Keratinocyte (primary cell): ENCODE measurements around the gene TENM3. TPM values are rescaled to one million over a fixed set of nuclear protein-coding genes. Genes with fewer than 3 reads are reported as not detected.

ENCODE experiments used
- DNase-seq: peaks from one replicate; pipeline ENCODE4 v3.0.0-alpha.2; 2011; ENCODE audit warnings: low read depth, missing footprints, low spot score
- FAIRE-seq: peaks from 2 replicates; lab custom pipeline; 2011; peaks lifted over from hg19 to GRCh38; lab: Jason Lieb, UNC
- H2AFZ ChIP-seq: 2 replicates; pipeline ENCODE4 v1.6.0; 2012; ENCODE audit warnings: low read length, control low read depth, inconsistent platforms; ENCODE audit not compliant: control insufficient read depth
- H3K27ac ChIP-seq: 2 replicates; pipeline ENCODE4 v1.5.1; 2011; ENCODE audit warnings: low read length; ENCODE audit not compliant: control insufficient read depth, insufficient read depth
- H3K27me3 ChIP-seq: 3 replicates; pipeline ENCODE4 v1.6.0; 2011; ENCODE audit warnings: low read length; ENCODE audit not compliant: control insufficient read depth, insufficient read depth; ENCODE audit errors: extremely low read depth
- H3K36me3 ChIP-seq, 2 experiments: 2 replicates in 1 of 2; 3 replicates in 1 of 2; pipeline ENCODE4 v1.5.1; 2011; ENCODE audit warnings: low read length in 2 of 2, mild to moderate bottlenecking in 1 of 2; ENCODE audit not compliant: control insufficient read depth in 2 of 2, insufficient read depth in 2 of 2; ENCODE audit errors: extremely low read depth in 1 of 2
- H3K4me1 ChIP-seq: 3 replicates; pipeline ENCODE4 v1.5.1; 2011; ENCODE audit warnings: low read length; ENCODE audit not compliant: control insufficient read depth, insufficient read depth; ENCODE audit errors: extremely low read depth
- H3K4me2 ChIP-seq: 3 replicates; pipeline ENCODE4 v1.6.0; 2011; ENCODE audit warnings: low read depth, low read length; ENCODE audit not compliant: control insufficient read depth, insufficient read depth; ENCODE audit errors: extremely low read depth
- H3K4me3 ChIP-seq, 3 experiments: fragments of 200-600 bp in 1 of 3; sonication (generic) in 1 of 3; 2 replicates in 2 of 3; 3 replicates in 1 of 3; pipeline ENCODE4 v1.5.1; 2011 to 2016; ENCODE audit warnings: low read length in 3 of 3, mild to moderate bottlenecking in 3 of 3, control low read depth in 2 of 3, inconsistent platforms in 1 of 3, low read depth in 1 of 3, mixed read lengths in 1 of 3, mixed run types in 1 of 3, moderate library complexity in 1 of 3; ENCODE audit not compliant: control insufficient read depth in 2 of 3, insufficient read depth in 2 of 3; ENCODE audit errors: extremely low read depth in 1 of 3
- H3K79me2 ChIP-seq: 2 replicates; pipeline ENCODE4 v1.6.0; 2012; ENCODE audit warnings: low read length; ENCODE audit not compliant: control insufficient read depth, insufficient read depth
- H3K9ac ChIP-seq: 3 replicates; pipeline ENCODE4 v1.6.0; 2011; ENCODE audit warnings: low read length; ENCODE audit not compliant: control insufficient read depth, insufficient read depth; ENCODE audit errors: extremely low read depth
- H3K9me1 ChIP-seq: 3 replicates; pipeline ENCODE4 v1.6.0; 2011; ENCODE audit warnings: low read length; ENCODE audit not compliant: control insufficient read depth, insufficient read depth; ENCODE audit errors: extremely low read depth
- H3K9me3 ChIP-seq: 2 replicates; pipeline ENCODE4 v1.5.1; 2012; ENCODE audit warnings: low read depth, low read length; ENCODE audit not compliant: control insufficient read depth
- H4K20me1 ChIP-seq: 3 replicates; pipeline ENCODE4 v1.6.0; 2011; ENCODE audit warnings: low read length; ENCODE audit not compliant: control insufficient read depth, insufficient read depth; ENCODE audit errors: extremely low read depth
- CTCF ChIP-seq, 3 experiments: IDR thresholded peaks in 1 of 3; conservative IDR thresholded peaks in 1 of 3; optimal IDR thresholded peaks in 1 of 3; 2 replicates in 2 of 3; 3 replicates in 1 of 3; pipeline versions ENCODE3 to v1.5.1; 2011; ENCODE audit warnings: low read length in 3 of 3, mild to moderate bottlenecking in 3 of 3, moderate library complexity in 2 of 3, control low read depth in 1 of 3, inconsistent platforms in 1 of 3; ENCODE audit not compliant: insufficient read depth in 2 of 3; ENCODE audit errors: extremely low read depth in 1 of 3
- EZH2 ChIP-seq: IDR thresholded peaks from one replicate; pipeline ENCODE4 v1.6.1; 2012; ENCODE audit warnings: inconsistent platforms, mild to moderate bottlenecking, low read length, moderate library complexity
- dilution Hi-C: fragments of 300-500 bp; cut with MboI; formaldehyde crosslinking; loops from one replicate; pipeline ENCODE4 v1.7.0; 2020; ENCODE audit warnings: low sequenced_read_pairs; ENCODE audit not compliant: extremely low pct_ligation_motif_present
- polyA plus RNA-seq, 5 experiments: library from polyadenylated mRNA; depleted of rRNA in 3 of 5; stranded (reverse) in 3 of 5; stranded (forward) in 1 of 5; unstranded in 1 of 5; fragments of >200 nt; gene quantifications; 1 replicate in 1 of 5; 2 replicates in 3 of 5; 3 replicates in 1 of 5; pipeline versions ENCODE4 v1.2.1 to v1.2.3, GENCODE V29; 2011 to 2012; ENCODE audit warnings: missing spikeins in 2 of 5, low read depth in 1 of 5, low replicate concordance in 1 of 5

Gene TENM3
- polyA plus RNA-seq, 1 donor (not counting 4 experiments of a cell fraction or from before 2014, with no cell fraction given): 17.0 TPM

- no peak for FAIRE-seq
- H3K79me2 ChIP-seq: no peaks in the 10 kb centered on the region
- dilution Hi-C loops: no loop called here
- no peak overlapping the region for H3K27ac ChIP-seq
- no peaks in the 10 kb centered on the region for H4K20me1 ChIP-seq
- no peak overlapping the region for H3K4me3 ChIP-seq
- no peaks in the 10 kb centered on the region for H3K27me3 ChIP-seq
- no peaks in the 10 kb centered on the region for H3K9me1 ChIP-seq
- no peaks in the 10 kb centered on the region for H3K9me3 ChIP-seq
- no peaks in the 10 kb centered on the region for H3K36me3 ChIP-seq
- DNase-seq: no peak
- TF ChIP-seq CTCF (optimal IDR thresholded peaks at IDR 0.05 in 1 of 3, IDR thresholded peaks at IDR 0.05 in 1 of 3, conservative IDR thresholded peaks at IDR 0.05 in 1 of 3; ENCODE audit: extremely low read depth in 1 of 3, insufficient read depth in 2 of 3, low read length in 3 of 3) (no peak), EZH2 (no peak)
- no peak overlapping the region for H3K9ac ChIP-seq
- H3K4me2 ChIP-seq: no peak overlapping the region
- H3K4me1 ChIP-seq: peaks cover 5% of the 10 kb centered on the region
- no peak overlapping the region for H2AFZ ChIP-seq
Observed at GRCh38 chr4:182411391-182411790, 168.2 kb downstream of the TENM3 start.

GRCh38 chr4:182413550-182413949 is 170.3 kb downstream of the TENM3 start:
- H3K79me2 ChIP-seq: no peaks in the 10 kb centered on the region
- DNase-seq: no peak
- H3K27ac ChIP-seq: no peak overlapping the region
- H3K9ac ChIP-seq: no peak overlapping the region
- H3K4me2 ChIP-seq: no peak overlapping the region
- no peak overlapping the region for H3K4me3 ChIP-seq
- dilution Hi-C loops: no loop called here
- H3K9me3 ChIP-seq: no peaks in the 10 kb centered on the region
- TF ChIP-seq EZH2: no peak
- no peak for TF ChIP-seq CTCF (optimal IDR thresholded peaks at IDR 0.05 in 1 of 3, IDR thresholded peaks at IDR 0.05 in 1 of 3, conservative IDR thresholded peaks at IDR 0.05 in 1 of 3; ENCODE audit: extremely low read depth in 1 of 3, insufficient read depth in 2 of 3, low read length in 3 of 3)
- H3K27me3 ChIP-seq: no peaks in the 10 kb centered on the region
- no peaks in the 10 kb centered on the region for H4K20me1 ChIP-seq
- no peaks in the 10 kb centered on the region for H3K9me1 ChIP-seq
- no peaks in the 10 kb centered on the region for H3K36me3 ChIP-seq
- H3K4me1 ChIP-seq: peaks cover 5% of the 10 kb centered on the region
- no peak overlapping the region for H2AFZ ChIP-seq
- no peak for FAIRE-seq
